Limb (tissue), 2 donors: ENCODE results near the gene HOXA10.

Experiments
- DNase-seq, 2 donors: peaks; one replicate each; pipeline ENCODE4 v3.0.0-alpha.2; 2016; ENCODE audit errors: extremely low spot score in 2 of 2

The HOXA10 gene

GRCh38 chr7:27203964-27204594 lies 30.0 kb upstream of the HOXA10 start:
- peak in 1 of 2 donors; percentile 29 for DNase-seq

GRCh38 chr7:27203365-27203953 lies 29.3 kb upstream of the HOXA10 start:
- DNase-seq = peak in 1 of 2 donors; percentile 35

GRCh38 chr7:27202862-27203134 lies 28.7 kb upstream of the HOXA10 start:
- DNase-seq = peak in 1 of 2 donors; percentile 26

GRCh38 chr7:27202018-27202861 lies 28.1 kb upstream of the HOXA10 start:
- DNase-seq = peak in 1 of 2 donors; percentile 50

- no peak for DNase-seq
These were observed 27.5 kb upstream of the HOXA10 start for GRCh38 chr7:27201580-27202017.

GRCh38 chr7:27200761-27201579 lies 26.9 kb upstream of the HOXA10 start:
- DNase-seq = peak in 1 of 2 donors; percentile 48

GRCh38 chr7:27199849-27200760 lies 26.0 kb upstream of the HOXA10 start, which contains the start of gene HOXA13:
TSS of gene HOXA13 (minus strand) at chr7:27200091. CDS start at chr7:27200077, 14 bp downstream.
- DNase-seq = peak in 1 of 2 donors; percentile 81

GRCh38 chr7:27198871-27199801 lies 25.0 kb upstream of the HOXA10 start:
- DNase-seq = peak in 1 of 2 donors; percentile 66

- peak in 1 of 2 donors; percentile 63 for DNase-seq
These were observed 24.2 kb upstream of the HOXA10 start for GRCh38 chr7:27198138-27198841.

- DNase-seq = no peak
These were observed 23.3 kb upstream of the HOXA10 start for GRCh38 chr7:27197137-27198042.

GRCh38 chr7:27196287-27196767 lies 22.2 kb upstream of the HOXA10 start:
- peak; percentile 84 to 90 for DNase-seq

GRCh38 chr7:27194686-27195379 lies 20.7 kb upstream of the HOXA10 start:
- DNase-seq = peak in 1 of 2 donors; percentile 34

- no peak for DNase-seq
These were observed 19.9 kb upstream of the HOXA10 start for GRCh38 chr7:27194002-27194352.

- DNase-seq = peak in 1 of 2 donors; percentile 62
These were observed 19.3 kb upstream of the HOXA10 start for GRCh38 chr7:27193335-27194001.

GRCh38 chr7:27192546-27193334 lies 18.6 kb upstream of the HOXA10 start:
- DNase-seq = peak in 1 of 2 donors; percentile 67
